GM19438 (cell line): ENCODE data around the gene DPEP1.
"Not testable (repeated sequence)": the region's sequence is repeated elsewhere in the genome, so short reads cannot be mapped to it uniquely, and the experiment has no call there.

ENCODE experiments used
- ATAC-seq: cut with Tn5 transposase; IDR thresholded peaks from one replicate; pipeline ENCODE4 v1.9.1; 2021; ENCODE audit warnings: low read depth; ENCODE audit not compliant: unreplicated experiment

The DPEP1 gene

DNA sequence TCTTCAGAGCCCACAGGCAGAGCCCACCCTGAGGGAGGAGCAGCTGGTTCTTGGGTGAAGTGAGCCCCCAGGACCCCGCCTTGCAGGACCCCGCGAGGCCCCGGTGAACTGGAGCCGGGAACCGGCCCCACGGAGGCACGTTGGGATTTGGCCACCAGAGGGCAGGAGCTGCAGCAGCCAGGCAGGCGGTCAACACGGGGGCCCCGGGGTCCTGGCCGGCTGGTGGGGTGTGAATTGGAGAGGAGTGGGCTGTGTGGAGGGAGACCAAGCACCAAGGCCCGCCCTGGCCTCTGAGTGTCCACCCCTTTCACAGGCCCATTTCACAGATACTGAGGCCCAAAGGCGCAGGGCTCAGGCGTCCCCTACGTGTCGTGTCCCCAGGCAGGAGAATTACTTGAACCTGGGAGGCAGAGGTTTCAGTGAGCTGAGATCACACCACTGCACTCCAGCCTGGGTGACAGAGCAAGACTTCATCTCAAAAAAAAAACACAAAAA, 2.2 kb downstream of the DPEP1 start:
- no peak for ATAC-seq

DNA sequence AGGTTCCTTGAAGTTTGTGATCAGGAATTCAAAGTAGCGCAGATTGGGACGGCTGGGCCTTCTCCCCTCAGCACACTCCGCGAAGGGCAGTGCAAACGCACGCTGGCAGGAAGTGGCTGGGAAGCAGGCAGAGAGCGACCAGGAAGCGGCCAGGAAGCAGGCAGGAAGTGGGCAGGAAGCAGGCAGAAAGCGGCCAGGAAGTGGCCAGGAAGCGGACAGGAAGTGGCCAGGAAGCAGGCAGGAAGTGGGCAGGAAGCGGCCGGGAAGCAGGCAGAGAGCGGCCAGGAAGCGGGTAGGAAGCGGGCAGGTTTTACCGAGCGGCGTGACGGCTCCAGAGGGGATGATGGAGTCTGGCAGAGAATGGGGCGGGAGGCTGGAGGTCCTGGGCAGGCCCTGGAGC, 3.2 kb downstream of the DPEP1 start:
- no peak for ATAC-seq

DNA sequence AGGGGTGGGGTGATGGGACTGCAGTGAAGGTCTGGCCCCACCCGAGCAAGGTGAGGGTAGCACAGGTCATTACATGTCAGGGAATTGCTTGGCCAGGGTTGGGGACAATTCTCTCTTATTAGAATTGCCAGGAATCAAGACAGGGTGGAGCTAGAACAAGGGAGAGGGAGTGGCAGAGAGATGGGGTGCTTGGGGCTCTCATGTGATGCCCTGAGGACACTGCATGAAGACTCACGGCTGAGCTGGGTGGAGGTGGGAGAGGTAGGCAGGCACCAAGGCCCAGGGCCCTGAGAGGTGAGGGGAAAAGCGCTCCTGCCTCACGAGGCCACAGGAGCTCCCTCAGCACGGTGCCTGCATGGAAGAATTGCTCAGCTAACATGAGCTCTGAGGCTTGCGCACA, 3.6 kb downstream of the DPEP1 start:
- no peak for ATAC-seq

DNA sequence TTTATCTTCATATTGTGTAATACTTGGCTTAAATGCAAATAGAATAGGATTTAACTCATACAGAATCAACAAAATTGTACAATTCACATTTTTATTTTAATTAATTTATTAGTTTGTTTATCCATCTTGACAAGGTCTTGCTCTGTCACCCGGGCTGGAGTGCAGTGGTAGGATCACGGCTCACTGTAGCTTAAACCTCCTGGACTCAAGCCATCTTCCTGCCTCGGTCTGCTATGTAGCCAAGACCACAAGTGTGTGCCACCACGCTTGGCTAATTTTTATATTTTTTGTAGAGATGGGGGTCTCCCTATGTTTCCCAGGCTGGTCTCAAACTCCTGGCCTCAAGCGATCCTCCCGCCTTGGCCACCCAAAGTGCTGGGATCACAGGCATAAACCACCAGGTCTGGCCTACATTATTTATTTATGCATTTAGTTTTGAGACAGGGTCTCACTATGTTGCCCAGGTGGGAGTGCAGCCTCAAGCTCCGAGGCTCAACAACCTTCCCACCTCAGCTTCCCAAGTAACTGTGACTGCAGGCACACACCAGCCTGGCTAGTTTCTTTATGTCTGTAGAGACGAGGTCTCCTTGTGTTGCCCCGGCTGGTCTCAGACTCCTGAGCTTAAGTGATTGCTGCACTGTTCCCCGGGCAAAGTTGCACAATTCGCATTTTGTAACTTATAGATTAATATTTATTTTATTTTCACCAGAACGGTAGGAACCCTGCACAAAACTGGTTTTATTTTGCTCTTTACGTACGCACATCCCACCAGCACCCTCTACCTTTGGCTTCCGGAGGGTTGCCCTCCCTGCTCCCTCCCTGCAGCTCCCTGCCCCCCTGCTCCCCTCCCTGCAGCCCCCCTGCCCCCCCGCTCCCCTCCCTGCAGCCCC, 4.9 kb downstream of the DPEP1 start:
- ATAC-seq, result no peak

DNA sequence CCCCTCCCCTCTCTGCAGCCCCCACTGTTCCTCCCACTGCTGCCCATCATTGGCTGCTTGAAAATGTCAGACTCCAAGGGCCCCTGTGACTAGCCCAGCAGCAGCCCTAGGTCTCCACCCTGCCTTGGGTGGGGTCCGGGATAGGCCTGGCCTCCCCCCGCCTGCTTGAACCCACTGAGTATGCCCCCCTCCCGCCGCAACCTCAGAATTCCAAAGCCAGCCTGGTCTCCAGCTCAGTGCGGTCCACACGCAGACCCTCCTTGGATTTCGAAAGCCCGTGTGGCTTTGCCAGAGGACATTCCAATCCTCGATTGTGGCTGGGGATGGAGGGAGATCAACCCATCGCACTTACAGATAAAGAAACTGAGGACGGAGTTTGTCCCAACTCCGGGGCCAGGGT, 6.4 kb downstream of the DPEP1 start:
- no peak for ATAC-seq

GRCh38 chr16:89620406-89620841, 7.0 kb downstream of the DPEP1 start:
- ATAC-seq, result no peak

GRCh38 chr16:89621136-89621697, 7.8 kb downstream of the DPEP1 start:
- ATAC-seq, result no peak

GRCh38 chr16:89621698-89622409, 8.4 kb downstream of the DPEP1 start:
- ATAC-seq, result no peak

- ATAC-seq, result no peak
Measured at GRCh38 chr16:89623511-89624261, 10.2 kb downstream of the DPEP1 start.

GRCh38 chr16:89624777-89625761, 11.6 kb downstream of the DPEP1 start:
- no peak for ATAC-seq

GRCh38 chr16:89629827-89630610, 16.6 kb downstream of the DPEP1 start:
- no peak for ATAC-seq

DNA sequence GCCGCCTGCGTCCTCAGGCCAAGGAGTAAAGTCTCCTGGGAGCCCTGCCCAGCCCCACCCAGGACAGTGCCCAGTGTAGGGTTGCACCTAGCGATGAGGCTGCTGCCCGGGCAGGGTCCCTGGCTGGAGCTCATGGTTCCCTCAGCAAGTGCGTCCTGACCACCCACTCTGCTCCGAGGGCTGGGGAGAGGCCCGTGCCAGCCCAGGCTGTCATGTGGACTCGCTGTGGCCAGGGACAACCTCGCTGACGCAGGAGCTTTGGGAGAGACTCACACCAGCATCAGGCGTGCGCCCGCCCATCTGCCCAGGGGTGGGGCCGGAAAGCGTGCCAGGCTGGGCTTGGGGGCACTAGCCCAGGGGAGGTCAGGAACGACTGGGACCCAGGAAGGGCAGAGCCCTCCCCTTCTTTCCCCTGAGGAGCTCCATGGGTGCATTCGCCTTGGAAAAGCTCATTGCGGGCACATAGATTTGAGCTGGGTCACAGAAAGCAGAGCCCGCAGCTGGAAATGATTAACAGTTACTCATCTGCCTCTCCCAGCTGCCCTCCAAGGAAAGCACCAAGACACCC, 19.7 kb downstream of the DPEP1 start:
- no peak for ATAC-seq

DNA sequence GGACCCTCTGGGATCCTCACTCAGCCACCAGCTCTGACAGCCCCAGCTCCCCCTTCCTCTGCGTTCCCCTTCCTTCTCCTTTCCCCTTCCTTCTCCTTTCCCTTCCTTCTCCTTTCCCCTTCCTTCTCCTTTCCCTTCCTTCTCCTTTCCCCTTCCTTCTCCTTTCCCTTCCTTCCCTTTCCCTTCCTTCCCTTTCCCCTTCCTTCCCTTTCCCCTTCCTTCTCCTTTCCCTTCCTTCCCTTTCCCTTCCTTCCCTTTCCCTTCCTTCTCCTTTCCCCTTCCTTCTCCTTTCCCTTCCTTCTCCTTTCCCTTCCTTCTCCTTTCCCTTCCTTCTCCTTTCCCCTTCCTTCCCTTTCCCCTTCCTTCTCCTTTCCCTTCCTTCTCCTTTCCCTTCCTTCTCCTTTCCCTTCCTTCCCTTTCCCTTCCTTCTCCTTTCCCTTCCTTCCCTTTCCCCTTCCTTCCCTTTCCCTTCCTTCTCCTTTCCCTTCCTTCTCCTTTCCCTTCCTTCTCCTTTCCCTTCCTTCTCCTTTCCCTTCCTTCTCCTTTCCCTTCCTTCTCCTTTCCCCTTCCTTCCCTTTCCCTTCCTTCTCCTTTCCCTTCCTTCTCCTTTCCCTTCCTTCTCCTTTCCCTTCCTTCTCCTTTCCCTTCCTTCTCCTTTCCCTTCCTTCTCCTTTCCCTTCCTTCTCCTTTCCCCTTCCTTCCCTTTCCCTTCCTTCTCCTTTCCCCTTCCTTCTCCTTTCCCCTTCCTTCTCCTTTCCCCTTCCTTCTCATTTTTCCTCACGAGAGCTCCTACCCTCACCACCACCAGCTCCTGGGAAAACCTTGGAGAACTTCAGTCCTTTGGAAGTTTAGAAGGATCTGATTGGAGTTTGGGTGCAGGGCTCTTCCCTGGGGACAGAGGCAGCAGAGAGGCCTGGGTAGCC, 21.3 kb downstream of the DPEP1 start:
- not testable (repeated sequence) for ATAC-seq

GRCh38 chr16:89636663-89637062, 23.2 kb downstream of the DPEP1 start:
- ATAC-seq, result no peak

GRCh38 chr16:89637379-89637778, 23.9 kb downstream of the DPEP1 start:
- no peak for ATAC-seq

DNA sequence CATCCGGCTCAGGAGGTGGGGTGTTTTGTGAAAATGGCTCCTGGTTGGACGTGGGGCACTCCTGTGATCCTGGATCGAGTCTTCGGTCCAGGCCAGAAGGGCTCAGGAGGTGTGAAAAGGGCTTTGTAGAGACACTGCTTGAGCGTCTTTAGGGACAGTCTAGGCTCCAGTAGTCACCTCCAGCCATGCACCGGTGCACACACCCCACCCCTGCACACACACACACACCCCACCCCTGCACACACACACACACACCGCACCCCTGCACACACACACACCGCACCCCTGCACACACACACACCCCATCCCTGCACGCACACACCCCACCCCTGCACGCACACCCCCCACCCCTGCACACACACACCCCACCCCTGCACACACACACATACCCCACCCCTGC, 25.0 kb downstream of the DPEP1 start:
- ATAC-seq, result no peak

DNA sequence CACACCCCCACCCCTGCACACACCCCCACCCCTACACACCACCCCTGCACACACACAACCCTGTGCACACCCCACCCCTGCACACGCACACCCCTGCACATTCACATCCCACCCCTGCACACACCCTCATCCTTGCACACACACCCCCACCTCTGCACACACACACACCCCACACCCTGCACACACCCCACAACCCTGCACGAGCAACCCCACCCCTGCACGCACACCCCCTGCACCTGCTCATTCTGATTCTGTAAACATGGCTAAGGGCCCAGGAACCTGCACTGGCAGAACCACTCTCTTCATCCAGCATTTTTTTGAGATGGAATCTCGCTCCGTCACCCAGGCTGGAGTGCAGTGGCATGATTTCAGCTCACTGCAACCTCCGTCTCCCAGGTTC, 25.9 kb downstream of the DPEP1 start:
- ATAC-seq, result no peak
